Panc1 (cell line): ENCODE measurements around the gene ZFAND3. TPM values are rescaled to one million over a fixed set of nuclear protein-coding genes. Genes with fewer than 3 reads are reported as not detected.

Experiments used
- ATAC-seq: fragments of 200-7000 bp; cut with Tn5 transposase; 2 replicates; pipeline ENCODE4 v1.9.1; 2020; ENCODE audit warnings: mild to moderate bottlenecking, moderate library complexity
- BruUV-seq: library from RNA; stranded (reverse); fragments of 400-500 nt; replicated peaks from 2 replicates; lab custom pipeline; 2021; lab: Mats Ljungman, UMichigan
- CTCF ChIA-PET: fragments of 300-600 bp; sonication (Branson Sonifier 250); formaldehyde crosslinking; loops from one replicate; lab custom pipeline; 2022; ENCODE audit warnings: antibody characterized with exemption; lab: Charles Lee
- POLR2A ChIA-PET: fragments of 300-600 bp; sonication (Branson Sonifier 250); formaldehyde crosslinking; loops from one replicate; lab custom pipeline; 2022; ENCODE audit warnings: antibody characterized with exemption; lab: Charles Lee
- DNase-seq: peaks from one replicate; pipeline ENCODE4 v3.0.0-alpha.2; 2010; ENCODE audit warnings: low read depth, low spot score
- H3K27ac ChIP-seq: 2 replicates; pipeline ENCODE4 v1.5.1; 2011; ENCODE audit warnings: mild to moderate bottlenecking, low read length, inconsistent platforms
- H3K27me3 ChIP-seq: fragments of 200-500 bp; sonication (Bioruptor generic); 2 replicates; pipeline ENCODE4 v1.6.0; 2014; ENCODE audit warnings: low read length, inconsistent platforms; ENCODE audit not compliant: control insufficient read depth, insufficient read depth
- H3K36me3 ChIP-seq: fragments of 200-500 bp; sonication (Bioruptor generic); 2 replicates; pipeline ENCODE4 v1.5.1; 2014; ENCODE audit warnings: inconsistent platforms, mild to moderate bottlenecking, low read length, moderate library complexity; ENCODE audit not compliant: control insufficient read depth, insufficient read depth
- H3K4me1 ChIP-seq: 2 replicates; pipeline ENCODE4 v1.5.1; 2011; ENCODE audit warnings: inconsistent platforms, mild to moderate bottlenecking, low read length, moderate library complexity; ENCODE audit not compliant: control insufficient read depth, insufficient read depth
- H3K4me3 ChIP-seq, 2 experiments: 2 replicates each; pipeline ENCODE4 v1.5.1; 2011 to 2012; ENCODE audit warnings: low read depth in 2 of 2, low read length in 2 of 2, mild to moderate bottlenecking in 2 of 2, inconsistent platforms in 1 of 2, moderate library complexity in 1 of 2
- H3K9me3 ChIP-seq: fragments of 200-500 bp; sonication (Bioruptor generic); 2 replicates; pipeline ENCODE4 v1.5.1; 2014; ENCODE audit warnings: low read depth, mild to moderate bottlenecking, inconsistent platforms, low read length, moderate library complexity; ENCODE audit not compliant: control insufficient read depth, insufficient read depth
- CTCF ChIP-seq: fragments of 450-650 bp; IDR thresholded peaks from 2 replicates; pipeline ENCODE4 v1.5.1; 2017; ENCODE audit warnings: mild to moderate bottlenecking
- POLR2AphosphoS5 ChIP-seq: IDR thresholded peaks from 2 replicates; pipeline ENCODE4 v1.6.1; 2012; ENCODE audit warnings: mild to moderate bottlenecking, low read depth, low read length, moderate library complexity
- REST ChIP-seq, 2 experiments: IDR thresholded peaks; 2 replicates each; pipeline ENCODE4 v1.6.1; 2011 to 2012; ENCODE audit warnings: low read depth in 2 of 2, control low read depth in 1 of 2, low read length in 1 of 2, mild to moderate bottlenecking in 1 of 2, moderate library complexity in 1 of 2; ENCODE audit not compliant: insufficient read depth in 1 of 2
- SIN3A ChIP-seq: IDR thresholded peaks from 2 replicates; pipeline ENCODE4 v1.6.1; 2012; ENCODE audit warnings: low read depth, mild to moderate bottlenecking, low read length, moderate library complexity, borderline replicate concordance; ENCODE audit not compliant: insufficient read depth
- TCF7L2 ChIP-seq: IDR thresholded peaks from 2 replicates; pipeline ENCODE4 v1.6.1; 2011; ENCODE audit warnings: mild to moderate bottlenecking, low read depth, low read length, inconsistent platforms
- in situ Hi-C: cut with HindIII; loops from 2 replicates; pipeline ENCODE4 v1.10.0; 2016; ENCODE audit warnings: low sequenced_read_pairs, low pct_unique_long_range_greater_than_20kb
- intact Hi-C: fragments of 100-400 bp; cut with micrococcal nuclease; formaldehyde crosslinking; loops from one replicate; pipeline ENCODE4 v1.10.0; 2022; ENCODE audit not compliant: unreplicated experiment
- total RNA-seq: library from RNA; stranded (reverse); gene quantifications from one replicate; pipeline ENCODE4 v1.2.1, GENCODE V29; 2021; ENCODE audit not compliant: unreplicated experiment

Gene ZFAND3
- total RNA-seq, 1 experiment from 2014 or later, result 95.9 TPM

GRCh38 chr6:37897818-37898515, 78.4 kb downstream of the ZFAND3 start:
- no peak overlapping the region for H3K4me3 ChIP-seq
- no peak overlapping the region for H3K27ac ChIP-seq
- no peaks in the 10 kb centered on the region for H3K27me3 ChIP-seq
- POLR2A ChIA-PET, result interaction anchor here (0.7 kb wide), 1 partner anchor 9 kb away, joined by 3 read pairs; no protein-coding TSS in a partner anchor
- no TSS peak for BruUV-seq
- DNase-seq (no peak), ATAC-seq (no peak)
- H3K36me3 ChIP-seq, result no peaks in the 10 kb centered on the region
- H3K9me3 ChIP-seq, result no peaks in the 10 kb centered on the region
- CTCF ChIA-PET, result no interaction called here
- no peak for TF ChIP-seq SIN3A
- no peak for TF ChIP-seq CTCF
- no peak for TF ChIP-seq POLR2AphosphoS5
- TF ChIP-seq TCF7L2, result no peak
- no peak for TF ChIP-seq REST (IDR thresholded peaks at IDR 0.05; ENCODE audit: insufficient read depth in 1 of 2, low read depth in 2 of 2, low read length in 1 of 2)
- H3K4me1 ChIP-seq, result peaks cover 21% of the 10 kb centered on the region; the same call in 1 of the 2 replicates
- in situ Hi-C loops, result no loop called here
- intact Hi-C loops, result no loop called here

- H3K27me3 ChIP-seq, result no peaks in the 10 kb centered on the region
- no TSS peak for BruUV-seq
- H3K4me3 ChIP-seq, result no peak overlapping the region
- H3K36me3 ChIP-seq, result no peaks in the 10 kb centered on the region
- DNase-seq (no peak), ATAC-seq (no peak)
- H3K27ac ChIP-seq, result no peak overlapping the region
- H3K4me1 ChIP-seq, result peaks cover 15% of the 10 kb centered on the region; the same call in 1 of the 2 replicates
- ChIA-PET POLR2A (interaction anchor here (0.6 kb wide), 2 partner anchors 94 to 562 kb away, joined by 3 to 10 read pairs; no protein-coding TSS in a partner anchor), CTCF (no interaction called here)
- in situ Hi-C loops, result no loop called here
- no peaks in the 10 kb centered on the region for H3K9me3 ChIP-seq
- no peak for TF ChIP-seq TCF7L2
- no peak for TF ChIP-seq REST (IDR thresholded peaks at IDR 0.05; ENCODE audit: insufficient read depth in 1 of 2, low read depth in 2 of 2, low read length in 1 of 2)
- TF ChIP-seq CTCF, result no peak
- no peak for TF ChIP-seq POLR2AphosphoS5
- no peak for TF ChIP-seq SIN3A
- intact Hi-C loops, result no loop called here
Measured at GRCh38 chr6:37903351-37904340, 84.1 kb downstream of the ZFAND3 start.
